Coronary artery (tissue), 2 donors: Measurements from ENCODE around the gene RALGDS.

Experiments
- DNase-seq: peaks from one replicate; pipeline ENCODE4 v3.0.0-alpha.2; 2017; ENCODE audit warnings: low spot score
- H3K27ac ChIP-seq, 2 donors: fragments of 200-600 bp; sonication (generic); one replicate each; pipeline ENCODE4 v1.5.1; 2016 to 2019
- H3K4me3 ChIP-seq: fragments of 200-600 bp; sonication (generic); 2 replicates; pipeline ENCODE4 v1.5.1; 2016; ENCODE audit warnings: mild to moderate bottlenecking, moderate library complexity
- TF ChIP-seq, protein P1 (sequence below): fragments of 200-600 bp; sonication (generic); IDR thresholded peaks from one replicate; pipeline ENCODE4 v1.5.1; 2019; ENCODE audit warnings: antibody characterized with exemption

Gene RALGDS

DNA sequence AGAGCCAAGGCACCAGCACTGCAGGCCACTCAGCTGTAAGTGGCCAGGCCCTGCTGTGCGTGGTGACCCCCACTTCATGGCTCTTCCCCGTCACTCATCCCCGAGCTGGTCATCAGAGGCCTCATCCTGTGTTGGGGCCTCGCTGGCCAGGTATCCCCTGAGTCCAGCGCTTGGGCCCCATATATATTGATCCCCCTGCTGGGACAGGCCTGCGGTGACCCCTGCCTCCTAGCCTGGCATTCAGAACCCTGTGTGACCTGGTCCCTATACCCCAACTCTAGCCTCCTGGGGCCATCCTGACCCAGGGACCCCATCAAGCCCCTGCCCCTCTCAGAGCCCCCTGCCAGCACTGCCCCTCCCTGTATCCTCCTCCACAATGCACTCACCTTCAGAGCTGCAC lies 30.0 kb upstream of the RALGDS start:
- H3K27ac ChIP-seq, result no peak overlapping the region
- TF ChIP-seq, protein P1, sequence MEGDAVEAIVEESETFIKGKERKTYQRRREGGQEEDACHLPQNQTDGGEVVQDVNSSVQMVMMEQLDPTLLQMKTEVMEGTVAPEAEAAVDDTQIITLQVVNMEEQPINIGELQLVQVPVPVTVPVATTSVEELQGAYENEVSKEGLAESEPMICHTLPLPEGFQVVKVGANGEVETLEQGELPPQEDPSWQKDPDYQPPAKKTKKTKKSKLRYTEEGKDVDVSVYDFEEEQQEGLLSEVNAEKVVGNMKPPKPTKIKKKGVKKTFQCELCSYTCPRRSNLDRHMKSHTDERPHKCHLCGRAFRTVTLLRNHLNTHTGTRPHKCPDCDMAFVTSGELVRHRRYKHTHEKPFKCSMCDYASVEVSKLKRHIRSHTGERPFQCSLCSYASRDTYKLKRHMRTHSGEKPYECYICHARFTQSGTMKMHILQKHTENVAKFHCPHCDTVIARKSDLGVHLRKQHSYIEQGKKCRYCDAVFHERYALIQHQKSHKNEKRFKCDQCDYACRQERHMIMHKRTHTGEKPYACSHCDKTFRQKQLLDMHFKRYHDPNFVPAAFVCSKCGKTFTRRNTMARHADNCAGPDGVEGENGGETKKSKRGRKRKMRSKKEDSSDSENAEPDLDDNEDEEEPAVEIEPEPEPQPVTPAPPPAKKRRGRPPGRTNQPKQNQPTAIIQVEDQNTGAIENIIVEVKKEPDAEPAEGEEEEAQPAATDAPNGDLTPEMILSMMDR, result no peak
- DNase-seq, result no peak

GRCh38 chr9:133149130-133150015 lies 28.3 kb upstream of the RALGDS start:
- peak overlapping the region; percentile 75 to 91 for H3K27ac ChIP-seq
- TF ChIP-seq, protein P1, result no peak
- H3K4me3 ChIP-seq, result peak overlapping the region; percentile 80
- peak; percentile 94 for DNase-seq

More for the DNA sequence above, 30.0 kb upstream of the RALGDS start:
- no peak overlapping the region for H3K4me3 ChIP-seq

- Histone ChIP-seq H3K4me3 (peak overlapping the region; percentile 80), H3K27ac (peak overlapping the region; percentile 51 to 91)
- TF ChIP-seq, protein P1, result no peak
- no peak for DNase-seq
These were observed 27.4 kb upstream of the RALGDS start for GRCh38 chr9:133148199-133149129.

- TF ChIP-seq, protein P1, result peak; percentile 97
- peak overlapping the region; percentile 80 for H3K4me3 ChIP-seq
- DNase-seq, result no peak
- H3K27ac ChIP-seq, result peak overlapping the region; percentile 51 to 91
These were observed 26.6 kb upstream of the RALGDS start for GRCh38 chr9:133147412-133148198.

DNA sequence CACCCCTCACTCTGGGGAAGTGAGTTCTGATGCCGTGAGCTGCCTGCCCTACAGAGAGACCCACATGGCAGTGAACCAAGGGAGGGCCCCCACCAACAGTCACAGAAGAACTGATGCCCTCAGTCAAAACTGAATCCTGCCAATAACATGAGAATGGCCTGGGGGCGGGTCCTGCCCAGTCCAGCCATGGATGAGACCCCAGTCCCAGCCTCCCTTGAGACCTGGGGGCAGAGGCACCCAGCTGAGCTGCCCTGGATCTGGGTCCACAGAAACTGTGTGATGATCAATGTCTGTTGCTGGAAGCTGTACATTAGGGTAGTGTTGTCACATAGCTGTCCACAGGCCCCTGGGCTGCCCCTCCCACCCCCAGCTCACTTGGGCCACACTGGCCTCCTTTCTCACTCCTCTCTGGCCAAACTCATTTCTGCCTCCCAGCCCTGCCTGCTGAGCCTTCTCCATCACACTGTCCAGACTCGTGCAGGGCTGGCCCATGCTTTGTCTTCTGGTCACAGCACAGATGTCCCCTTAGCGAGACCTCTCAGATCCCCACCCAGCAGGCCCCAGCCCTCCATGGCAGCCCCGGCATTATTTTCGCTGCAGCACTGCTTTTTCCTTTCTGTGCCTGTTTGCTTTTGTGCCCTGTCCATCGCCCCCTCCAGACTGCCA lies 25.8 kb upstream of the RALGDS start:
- TF ChIP-seq, protein P1, result no peak

More for the DNA sequence above, 25.8 kb upstream of the RALGDS start:
- no peak overlapping the region for H3K4me3 ChIP-seq
- H3K27ac ChIP-seq, result peak overlapping the region in 1 of 2 donors; percentile 12
- DNase-seq, result no peak
